Esophagus muscularis mucosa (tissue), 4 donors: ENCODE data around the gene FAM168B. TPM values are rescaled to one million over a fixed set of nuclear protein-coding genes. Genes with fewer than 3 reads are reported as not detected.

Source experiments
- DNase-seq: peaks from one replicate; pipeline ENCODE4 v3.0.0-alpha.2; 2017; ENCODE audit errors: extremely low spot score
- H3K27ac ChIP-seq, 4 donors: fragments of 200-600 bp; sonication (generic); replicated peaks in 1 of 4; 1 replicate in 3 of 4; 2 replicates in 1 of 4; pipeline ENCODE4 v1.5.1; 2016 to 2019; ENCODE audit warnings: mild to moderate bottlenecking in 1 of 4
- H3K27me3 ChIP-seq, 4 donors: fragments of 200-600 bp; sonication (generic); one replicate each; pipeline versions ENCODE4 v1.5.1 to v1.6.0; 2016 to 2019
- H3K36me3 ChIP-seq, 4 donors: fragments of 200-600 bp; sonication (generic); one replicate each; pipeline ENCODE4 v1.5.1; 2016 to 2019
- H3K4me1 ChIP-seq, 4 donors: fragments of 200-600 bp; sonication (generic); one replicate each; pipeline ENCODE4 v1.5.1; 2016 to 2019
- H3K4me3 ChIP-seq, 4 donors: fragments of 200-600 bp; sonication (generic); 1 replicate in 2 of 4; 2 replicates in 2 of 4; pipeline ENCODE4 v1.5.1; 2016 to 2019; ENCODE audit warnings: mild to moderate bottlenecking in 4 of 4, moderate library complexity in 1 of 4
- H3K9me3 ChIP-seq, 4 donors: fragments of 200-600 bp; sonication (generic); 1 replicate in 3 of 4; 2 replicates in 1 of 4; pipeline ENCODE4 v1.5.1; 2016 to 2019
- CTCF ChIP-seq, 3 experiments: fragments of 200-600 bp in 2 of 3; fragments of 450-650 bp in 1 of 3; sonication (generic) in 2 of 3; IDR thresholded peaks; one replicate each; pipeline ENCODE4 v1.5.1; 2017 to 2019; ENCODE audit warnings: antibody characterized with exemption in 3 of 3, mild to moderate bottlenecking in 2 of 3, moderate library complexity in 1 of 3
- EP300 ChIP-seq: sonication (generic); formaldehyde crosslinking; IDR thresholded peaks from one replicate; pipeline ENCODE4 v1.6.1; 2017; ENCODE audit warnings: antibody characterized with exemption
- POLR2A ChIP-seq: fragments of 450-650 bp; IDR thresholded peaks from one replicate; pipeline ENCODE4 v1.6.1; 2017; ENCODE audit warnings: antibody characterized with exemption, moderate library complexity, mild to moderate bottlenecking, low read depth
- POLR2AphosphoS5 ChIP-seq, 2 donors: sonication (generic); formaldehyde crosslinking; IDR thresholded peaks; one replicate each; pipeline ENCODE4 v1.6.1; 2017; ENCODE audit warnings: antibody characterized with exemption in 2 of 2
- WGBS: methylation state at CpG from one replicate; pipeline ENCODE4 v1.1.5; 2018; 5-methylcytosine and 5-hydroxymethylcytosine counted together
- intact Hi-C: fragments of 100-400 bp; cut with DNase I; formaldehyde crosslinking; loops from one replicate; pipeline ENCODE4 v1.15.1; 2023
- total RNA-seq, 4 donors: library from RNA; depleted of rRNA; stranded (reverse); fragments of >200 nt; gene quantifications; one replicate each; pipeline versions ENCODE4 v1.1.0 to v1.2.1, GENCODE V29; 2016

FAM168B gene
- 100 to 1,000 TPM; 155 to 193 (median 182) TPM for total RNA-seq

GRCh38 chr2:131093006-131093695 lies at the start of gene FAM168B:
Gene FAM168B (minus strand): TSS chr2:131093460. CDS start chr2:131082646, 10,814 bp downstream.
- intact Hi-C loops, result no loop called here
- Histone ChIP-seq H3K4me1 (peaks cover 18 to 32% (median 24%) of the 10 kb centered on the region in 4 donors), H3K27me3 (no peaks in the 10 kb centered on the region), H3K4me3 (peak within 1 kb of the TSS; percentile 77 to 95 (median 80)), H3K36me3 (peaks cover 0 to 24% (median 18%) of the 10 kb centered on the region in 4 donors), H3K9me3 (peaks cover 0 to 4% (median 0%) of the 10 kb centered on the region in 4 donors), H3K27ac (peak within 1 kb of the TSS; percentile 95 to 98 (median 96))
- WGBS, result 0% methylated on average over 20 of the region's 107 CpGs
- TF ChIP-seq POLR2A (peak; percentile 70), POLR2AphosphoS5 (IDR thresholded peaks at IDR 0.05) (peak; percentile 70 to 89), EP300 (no peak), CTCF (IDR thresholded peaks at IDR 0.05) (peak in 1 of 3 experiments; percentile 3)
- DNase-seq, result peak; percentile 95

GRCh38 chr2:131142849-131143248 lies 49.6 kb upstream of the FAM168B start:
- Histone ChIP-seq H3K27me3 (no peaks in the 10 kb centered on the region), H3K4me1 (no peaks in the 10 kb centered on the region), H3K27ac (no peak overlapping the region), H3K36me3 (peaks cover 41 to 88% (median 65%) of the 10 kb centered on the region in 4 donors), H3K9me3 (no peaks in the 10 kb centered on the region), H3K4me3 (no peak overlapping the region)
- intact Hi-C loops, result no loop called here
- DNase-seq, result no peak
- WGBS, result 98% methylated on average over 5 of the region's 5 CpGs
- no peak for TF ChIP-seq EP300
- TF ChIP-seq CTCF (IDR thresholded peaks at IDR 0.05), result no peak

- Histone ChIP-seq H3K4me1 (no peaks in the 10 kb centered on the region), H3K27me3 (no peaks in the 10 kb centered on the region), H3K4me3 (no peak overlapping the region), H3K27ac (no peak overlapping the region), H3K36me3 (peaks cover 27 to 77% (median 47%) of the 10 kb centered on the region in 4 donors), H3K9me3 (no peaks in the 10 kb centered on the region)
- intact Hi-C loops, result no loop called here
- WGBS, result 92% methylated on average over 2 of the region's 2 CpGs
- no peak for DNase-seq
- TF ChIP-seq CTCF (IDR thresholded peaks at IDR 0.05), result no peak
- no peak for TF ChIP-seq POLR2A
- TF ChIP-seq EP300, result no peak
Observed at GRCh38 chr2:131140581-131140980, 47.3 kb upstream of the FAM168B start.

GRCh38 chr2:131132729-131133128 lies 39.5 kb upstream of the FAM168B start:
- H3K9me3 ChIP-seq, result no peaks in the 10 kb centered on the region
- intact Hi-C loops, result no loop called here
- H3K4me1 ChIP-seq, result no peaks in the 10 kb centered on the region
- 90% methylated on average over 8 of the region's 8 CpGs for WGBS
- peaks cover 19 to 87% (median 60%) of the 10 kb centered on the region in 4 donors for H3K36me3 ChIP-seq
- no peak for DNase-seq
- H3K4me3 ChIP-seq, result no peak overlapping the region
- H3K27ac ChIP-seq, result no peak overlapping the region
- TF ChIP-seq POLR2A, result no peak
- TF ChIP-seq CTCF (IDR thresholded peaks at IDR 0.05), result no peak
- TF ChIP-seq EP300, result no peak
- TF ChIP-seq POLR2AphosphoS5 (IDR thresholded peaks at IDR 0.05), result no peak
- H3K27me3 ChIP-seq, result no peaks in the 10 kb centered on the region

- WGBS, result 98% methylated on average over 2 of the region's 2 CpGs
Observed at GRCh38 chr2:131130298-131130596, 37.0 kb upstream of the FAM168B start.

More at GRCh38 chr2:131130298-131130596, 37.0 kb upstream of the FAM168B start:
- intact Hi-C loops, result no loop called here
- H3K27ac ChIP-seq, result no peak overlapping the region
- H3K27me3 ChIP-seq, result no peaks in the 10 kb centered on the region
- no peaks in the 10 kb centered on the region for H3K4me1 ChIP-seq
- H3K36me3 ChIP-seq, result peaks cover 40 to 96% (median 80%) of the 10 kb centered on the region in 4 donors
- DNase-seq, result no peak
- H3K9me3 ChIP-seq, result no peaks in the 10 kb centered on the region
- TF ChIP-seq POLR2AphosphoS5 (IDR thresholded peaks at IDR 0.05) (no peak), EP300 (no peak), CTCF (IDR thresholded peaks at IDR 0.05) (no peak), POLR2A (no peak)
- H3K4me3 ChIP-seq, result no peak overlapping the region
